Transverse colon (tissue), 4 donors: ENCODE results near the gene VPS41.

Experiments used
- POLR2A ChIP-seq: fragments of 450-650 bp; IDR thresholded peaks from one replicate; pipeline ENCODE4 v1.6.1; 2016; ENCODE audit warnings: antibody characterized with exemption, mild to moderate bottlenecking, moderate library complexity
- POLR2AphosphoS5 ChIP-seq, 3 donors: sonication (generic); formaldehyde crosslinking; IDR thresholded peaks; one replicate each; pipeline ENCODE4 v1.6.1; 2016; ENCODE audit warnings: antibody characterized with exemption in 3 of 3
- TF ChIP-seq, protein P1 (sequence below), 5 experiments: fragments of 200-600 bp in 3 of 5; fragments of 450-650 bp in 2 of 5; sonication (generic) in 3 of 5; IDR thresholded peaks; 1 replicate in 2 of 5; 2 replicates in 3 of 5; pipeline ENCODE4 v1.5.1; 2016 to 2017; ENCODE audit warnings: antibody characterized with exemption in 5 of 5, inconsistent platforms in 3 of 5, mild to moderate bottlenecking in 2 of 5, moderate library complexity in 1 of 5

DNA sequence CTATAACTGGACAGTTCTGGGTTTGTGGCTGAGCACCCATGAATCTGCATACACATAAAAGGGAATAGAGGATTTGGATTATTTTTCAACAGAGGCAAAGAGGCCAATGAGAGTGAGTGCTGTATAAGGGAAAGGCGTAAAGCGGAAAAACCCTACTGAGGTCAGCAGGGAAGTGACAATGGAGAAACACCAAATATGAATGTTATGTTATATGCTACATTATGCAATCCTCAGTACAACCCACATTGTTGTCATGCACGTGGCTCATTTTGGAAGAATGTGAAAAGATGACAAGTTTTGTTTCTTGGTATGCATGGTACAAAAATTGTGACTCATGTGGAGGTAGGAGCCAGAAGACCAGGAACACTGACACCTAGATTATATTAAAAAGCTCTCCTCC is 164.2 kb downstream of the VPS41 start:
- TF ChIP-seq, protein P1, sequence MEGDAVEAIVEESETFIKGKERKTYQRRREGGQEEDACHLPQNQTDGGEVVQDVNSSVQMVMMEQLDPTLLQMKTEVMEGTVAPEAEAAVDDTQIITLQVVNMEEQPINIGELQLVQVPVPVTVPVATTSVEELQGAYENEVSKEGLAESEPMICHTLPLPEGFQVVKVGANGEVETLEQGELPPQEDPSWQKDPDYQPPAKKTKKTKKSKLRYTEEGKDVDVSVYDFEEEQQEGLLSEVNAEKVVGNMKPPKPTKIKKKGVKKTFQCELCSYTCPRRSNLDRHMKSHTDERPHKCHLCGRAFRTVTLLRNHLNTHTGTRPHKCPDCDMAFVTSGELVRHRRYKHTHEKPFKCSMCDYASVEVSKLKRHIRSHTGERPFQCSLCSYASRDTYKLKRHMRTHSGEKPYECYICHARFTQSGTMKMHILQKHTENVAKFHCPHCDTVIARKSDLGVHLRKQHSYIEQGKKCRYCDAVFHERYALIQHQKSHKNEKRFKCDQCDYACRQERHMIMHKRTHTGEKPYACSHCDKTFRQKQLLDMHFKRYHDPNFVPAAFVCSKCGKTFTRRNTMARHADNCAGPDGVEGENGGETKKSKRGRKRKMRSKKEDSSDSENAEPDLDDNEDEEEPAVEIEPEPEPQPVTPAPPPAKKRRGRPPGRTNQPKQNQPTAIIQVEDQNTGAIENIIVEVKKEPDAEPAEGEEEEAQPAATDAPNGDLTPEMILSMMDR (IDR thresholded peaks at IDR 0.05) = no peak
- TF ChIP-seq POLR2A = no peak
- TF ChIP-seq POLR2AphosphoS5 (IDR thresholded peaks at IDR 0.05) = no peak
